Fibroblast of skin of right quadriceps (primary cell): ENCODE results near the gene SLC22A5.
A peak's percentile ranks its signal among the peaks of the same experiment; 100 is the strongest.
"Not testable (repeated sequence)": the region's sequence is repeated elsewhere in the genome, so short reads cannot be mapped to it uniquely, and the experiment has no call there.

Experiments used
- DNase-seq: peaks from one replicate; pipeline ENCODE4 v3.0.0-alpha.2; 2013

SLC22A5 gene

GRCh38 chr5:132388244-132389050 lies 18.9 kb downstream of the SLC22A5 start:
- DNase-seq, result peak; percentile 65

DNA sequence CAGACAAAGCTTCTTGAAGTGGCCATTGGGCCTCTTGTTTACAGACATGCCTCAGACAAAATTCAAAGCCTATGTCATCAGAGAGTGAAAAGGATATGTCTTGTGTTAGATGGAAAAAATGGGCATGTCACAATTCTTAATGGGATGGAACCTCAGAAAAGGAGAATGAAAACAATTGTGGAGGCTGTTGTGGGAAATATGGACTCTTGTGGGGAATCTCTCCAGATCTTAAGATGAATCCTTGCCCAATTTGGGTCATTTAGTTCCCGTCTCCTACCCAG lies 19.5 kb downstream of the SLC22A5 start:
- no peak for DNase-seq

GRCh38 chr5:132389585-132390286 lies 20.2 kb downstream of the SLC22A5 start:
- peak; percentile 100 for DNase-seq

DNA sequence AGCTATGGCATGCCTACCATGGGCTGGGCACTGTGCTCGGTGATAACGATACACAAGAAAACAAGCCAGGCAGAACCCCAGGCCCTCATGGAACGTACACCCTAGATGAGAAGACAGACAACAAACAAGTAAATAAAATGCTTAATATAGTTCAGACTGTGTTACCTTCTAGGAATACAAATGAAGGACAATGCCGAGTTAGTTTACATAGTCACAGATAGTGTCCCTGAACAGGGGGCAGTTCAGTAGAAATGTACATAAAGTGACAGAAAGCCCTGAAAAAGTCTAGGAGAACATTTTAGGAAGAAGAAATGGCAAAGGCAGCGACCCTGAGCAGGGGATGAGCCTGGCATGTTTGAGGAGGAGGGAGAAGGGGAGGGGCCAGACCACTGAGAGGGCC lies 21.7 kb downstream of the SLC22A5 start:
- DNase-seq, result no peak

- DNase-seq, result no peak
Observed at GRCh38 chr5:132391870-132392269, 22.4 kb downstream of the SLC22A5 start.

DNA sequence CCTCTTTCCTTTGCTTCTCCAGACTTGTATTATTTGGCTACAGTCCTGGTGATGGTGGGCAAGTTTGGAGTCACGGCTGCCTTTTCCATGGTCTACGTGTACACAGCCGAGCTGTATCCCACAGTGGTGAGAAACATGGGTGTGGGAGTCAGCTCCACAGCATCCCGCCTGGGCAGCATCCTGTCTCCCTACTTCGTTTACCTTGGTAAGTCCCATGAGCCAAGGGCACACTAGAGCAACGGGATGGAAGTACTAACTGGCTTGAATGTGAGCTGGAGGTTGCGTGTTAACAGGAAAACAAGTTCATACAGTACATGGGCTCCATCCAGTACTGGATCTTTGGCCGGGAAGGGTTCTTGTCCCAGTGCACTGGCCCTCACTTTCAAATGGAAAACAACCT lies 22.9 kb downstream of the SLC22A5 start:
- DNase-seq, result no peak

DNA sequence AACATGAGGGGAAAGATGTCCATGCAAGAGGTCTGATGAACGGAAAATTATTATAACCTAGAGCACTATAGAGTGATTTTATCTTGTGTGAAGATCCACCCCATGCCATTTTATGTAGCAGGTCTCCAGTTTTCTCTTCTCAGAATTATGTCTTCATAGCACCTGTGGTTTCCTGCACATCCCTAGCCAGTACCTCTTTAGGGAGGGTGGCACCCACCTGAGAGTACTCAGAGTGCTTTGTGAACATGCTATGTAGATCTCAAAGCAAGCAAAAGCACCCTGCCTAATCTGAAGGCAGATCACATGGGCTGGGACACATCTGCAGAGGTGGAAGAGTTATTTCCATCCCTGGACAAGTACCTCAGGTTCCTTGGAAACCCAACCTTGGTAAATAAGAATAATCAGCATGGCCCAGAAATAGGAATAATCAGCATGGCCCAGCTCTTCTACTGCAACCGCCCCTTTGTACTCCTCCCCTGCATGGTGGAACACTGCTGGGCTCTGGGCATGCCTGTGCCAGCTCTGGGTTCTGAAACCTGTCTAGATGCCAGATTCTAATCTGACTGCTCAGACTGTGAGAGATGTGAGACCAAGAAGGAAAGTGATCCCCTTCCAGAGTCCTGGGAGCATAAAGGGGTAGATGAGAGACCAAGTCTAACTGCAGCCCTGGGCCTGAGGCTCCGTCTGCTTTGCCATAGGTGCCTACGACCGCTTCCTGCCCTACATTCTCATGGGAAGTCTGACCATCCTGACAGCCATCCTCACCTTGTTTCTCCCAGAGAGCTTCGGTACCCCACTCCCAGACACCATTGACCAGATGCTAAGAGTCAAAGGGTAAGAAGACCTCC lies 23.7 kb downstream of the SLC22A5 start:
- DNase-seq, result no peak

DNA sequence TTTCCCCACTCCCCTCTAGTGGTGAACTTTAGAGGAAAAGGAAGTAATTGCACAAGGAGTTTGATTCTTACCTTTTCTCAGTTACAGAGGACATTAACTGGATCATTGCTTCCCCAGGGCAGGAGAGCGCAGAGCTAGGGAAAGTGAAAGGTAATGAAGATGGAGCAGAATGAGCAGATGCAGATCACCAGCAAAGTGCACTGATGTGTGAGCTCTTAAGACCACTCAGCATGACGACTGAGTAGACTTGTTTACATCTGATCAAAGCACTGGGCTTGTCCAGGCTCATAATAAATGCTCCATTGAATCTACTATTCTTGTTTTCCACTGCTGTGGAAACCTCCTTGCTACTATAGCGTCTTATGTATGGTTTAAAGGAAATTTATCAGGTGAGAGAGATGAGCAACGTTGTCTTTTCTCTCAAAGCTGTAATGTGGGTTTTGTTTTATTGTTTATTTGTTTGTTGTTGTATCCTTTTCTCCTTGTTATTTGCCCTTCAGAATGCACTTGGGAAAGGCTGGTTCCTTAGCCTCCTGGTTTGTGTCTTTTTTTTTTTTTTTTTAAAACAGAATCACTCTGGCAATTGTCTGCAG lies 25.3 kb downstream of the SLC22A5 start:
- no peak for DNase-seq

- no peak for DNase-seq
Observed at GRCh38 chr5:132396589-132397031, 27.1 kb downstream of the SLC22A5 start.

- no peak for DNase-seq
Observed at GRCh38 chr5:132397224-132397623, 27.7 kb downstream of the SLC22A5 start.

DNA sequence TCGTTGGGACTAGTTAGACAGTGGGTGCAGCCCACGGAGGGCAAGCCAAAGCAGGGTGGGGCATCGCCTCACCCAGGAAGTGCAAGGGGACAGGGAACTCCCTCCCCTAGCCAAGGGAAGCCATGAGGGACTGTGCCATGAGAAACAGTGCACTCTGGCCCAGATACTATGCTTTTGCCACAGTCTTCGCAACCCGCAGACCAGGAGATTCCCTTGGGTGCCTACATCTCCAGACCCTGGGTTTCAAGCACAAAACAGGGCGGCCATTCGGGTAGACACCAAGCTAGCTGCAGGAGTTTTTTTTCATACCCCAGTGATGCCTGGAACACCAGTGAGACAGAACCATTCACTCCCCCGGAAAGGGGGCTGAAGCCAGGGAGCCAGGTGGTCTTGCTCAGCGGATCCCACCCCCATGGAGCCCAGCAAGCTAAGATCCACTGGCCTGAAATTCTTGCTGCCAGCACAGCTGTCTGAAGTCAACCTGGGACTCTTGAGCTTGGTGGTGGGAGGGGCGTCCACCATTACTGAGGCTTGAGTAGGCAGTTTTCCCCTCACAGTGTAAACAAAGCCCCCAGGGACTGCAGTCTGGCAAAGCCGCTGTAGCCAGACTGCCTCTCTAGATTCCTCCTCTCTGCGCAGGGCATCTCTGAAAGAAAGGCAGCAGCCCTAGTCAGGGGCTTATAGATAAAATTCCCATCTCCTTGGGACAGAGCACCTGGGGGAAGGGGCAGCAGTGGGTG lies 28.6 kb downstream of the SLC22A5 start:
- not testable (repeated sequence) for DNase-seq

DNA sequence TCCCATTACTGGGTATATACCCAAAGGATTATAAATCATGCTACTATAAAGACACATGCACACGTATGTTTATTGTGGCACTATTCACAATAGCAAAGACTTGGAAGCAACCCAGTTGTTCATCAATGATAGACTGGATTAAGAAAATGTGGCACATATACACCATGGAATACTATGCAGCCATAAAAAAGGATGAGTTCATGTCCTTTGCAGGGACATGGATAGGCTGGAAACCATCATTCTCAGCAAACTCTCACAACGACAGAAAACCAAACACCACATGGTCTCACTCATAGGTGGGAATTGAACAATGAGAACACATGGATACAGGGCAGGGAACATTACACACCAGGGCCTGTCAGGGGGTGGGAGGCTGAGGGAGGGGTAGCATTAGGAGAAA lies 34.5 kb downstream of the SLC22A5 start:
- DNase-seq, result not testable (repeated sequence)

GRCh38 chr5:132405646-132406045 lies 36.1 kb downstream of the SLC22A5 start:
- no peak for DNase-seq

DNA sequence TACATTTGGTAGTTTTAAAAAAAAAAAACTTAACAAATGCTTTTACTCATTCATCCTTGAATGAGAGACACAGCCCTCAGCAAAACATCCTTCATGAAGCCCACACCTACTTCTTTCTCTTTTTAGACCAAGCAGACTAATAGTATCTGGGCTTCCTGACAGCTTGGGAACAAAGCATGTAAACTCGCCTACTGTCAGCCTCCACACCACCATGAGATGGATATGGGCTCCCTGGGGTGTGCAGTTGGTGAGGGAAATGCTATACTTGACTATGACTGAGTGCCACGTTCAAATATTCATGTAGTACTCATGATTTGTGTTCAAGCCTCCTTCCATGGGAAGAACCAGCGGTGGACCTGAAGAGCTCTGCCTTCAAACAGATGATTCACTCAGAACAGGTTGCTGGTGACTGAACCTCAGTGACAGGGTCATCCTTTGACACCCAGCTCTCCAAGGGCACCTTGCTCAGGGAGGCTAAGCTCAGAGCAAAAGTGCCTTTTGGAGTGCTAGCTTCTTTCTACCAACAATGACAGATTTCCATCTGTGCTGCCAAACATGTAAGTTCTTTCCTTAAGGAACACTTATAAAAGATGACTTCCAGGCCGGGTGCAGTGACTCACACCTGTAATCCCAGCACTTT lies 36.8 kb downstream of the SLC22A5 start:
- DNase-seq, result no peak

GRCh38 chr5:132407970-132408369 lies 38.5 kb downstream of the SLC22A5 start:
- no peak for DNase-seq

- no peak for DNase-seq
Observed at GRCh38 chr5:132408456-132408855, 38.9 kb downstream of the SLC22A5 start.

GRCh38 chr5:132408965-132409364 lies 39.5 kb downstream of the SLC22A5 start:
- no peak for DNase-seq

DNA sequence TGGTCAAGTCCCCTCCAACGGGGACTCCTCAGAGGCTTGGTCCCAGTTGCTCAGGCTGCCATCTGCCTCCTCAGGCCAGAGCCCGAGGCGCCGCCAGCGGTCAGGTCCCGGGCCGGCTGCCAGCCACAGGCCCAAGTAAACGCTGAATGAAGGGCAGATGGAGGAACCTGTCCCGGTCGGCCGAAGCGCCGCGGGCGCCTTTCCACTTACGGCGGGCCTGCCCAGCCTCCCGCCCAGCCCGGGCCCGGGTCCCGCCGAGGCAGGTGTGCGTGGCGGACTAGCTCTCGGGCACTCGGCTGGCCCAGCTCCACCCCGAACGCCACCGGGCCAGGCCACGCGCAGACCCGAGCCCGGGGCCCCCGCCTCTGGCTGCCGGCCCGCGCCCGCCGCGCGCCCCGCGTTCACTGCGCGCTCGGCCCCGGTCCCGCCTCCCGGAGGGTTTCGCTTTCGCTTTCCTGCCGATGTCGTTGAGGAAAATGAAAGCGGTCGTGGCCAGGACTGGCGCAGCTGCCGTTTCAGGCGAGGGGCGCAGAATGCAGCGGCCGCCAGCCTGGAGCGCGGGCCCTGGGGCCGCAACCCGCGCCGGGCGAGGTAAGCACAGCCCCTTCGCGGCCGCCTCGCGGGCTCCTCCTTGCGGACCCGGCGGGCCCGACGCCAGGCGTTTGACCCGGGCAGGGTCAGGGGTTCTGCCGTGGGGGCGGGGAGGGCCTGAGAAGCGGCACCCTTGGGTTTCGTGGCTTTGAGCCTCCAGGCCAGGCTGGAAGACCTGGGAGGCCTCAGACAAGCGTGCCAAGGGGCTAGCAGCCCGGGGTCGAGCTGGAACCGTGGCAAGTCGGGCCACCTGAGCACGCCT lies 41.2 kb downstream of the SLC22A5 start:
- DNase-seq, result peak; percentile 66

DNA sequence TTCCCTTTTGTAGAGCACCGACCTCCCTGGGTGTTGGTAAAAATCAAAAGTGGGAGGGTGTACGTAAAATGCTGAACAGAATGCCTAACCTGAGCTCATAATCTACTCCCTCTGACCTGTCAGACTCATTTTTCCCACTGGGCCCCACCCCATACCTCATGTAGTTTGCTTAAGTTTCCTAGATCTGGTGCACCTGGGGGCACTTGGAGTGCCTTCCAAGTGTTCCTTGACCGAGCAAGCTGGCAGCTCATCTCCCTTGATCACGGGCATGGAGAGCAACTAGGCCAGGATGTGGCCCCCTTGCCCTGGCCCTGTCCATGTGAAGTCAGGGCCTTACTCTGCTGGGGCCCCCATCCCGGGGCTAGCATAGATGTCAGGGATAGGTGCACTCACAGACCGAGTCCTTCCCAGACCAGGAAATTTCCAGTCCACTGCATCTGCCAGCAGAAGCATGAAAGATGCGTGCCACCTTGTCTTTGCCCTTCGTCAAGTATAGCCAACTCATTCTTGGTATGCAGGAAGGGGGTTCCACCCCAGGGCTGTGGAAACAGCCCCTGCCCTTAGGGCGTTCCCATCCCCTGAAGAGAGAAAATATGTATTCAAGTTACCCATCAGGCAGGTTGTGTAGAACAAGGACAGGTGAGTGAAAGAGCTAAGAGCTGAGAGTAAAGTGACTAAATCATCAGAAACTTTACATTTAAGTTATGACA lies 41.9 kb downstream of the SLC22A5 start:
- DNase-seq, result no peak

DNA sequence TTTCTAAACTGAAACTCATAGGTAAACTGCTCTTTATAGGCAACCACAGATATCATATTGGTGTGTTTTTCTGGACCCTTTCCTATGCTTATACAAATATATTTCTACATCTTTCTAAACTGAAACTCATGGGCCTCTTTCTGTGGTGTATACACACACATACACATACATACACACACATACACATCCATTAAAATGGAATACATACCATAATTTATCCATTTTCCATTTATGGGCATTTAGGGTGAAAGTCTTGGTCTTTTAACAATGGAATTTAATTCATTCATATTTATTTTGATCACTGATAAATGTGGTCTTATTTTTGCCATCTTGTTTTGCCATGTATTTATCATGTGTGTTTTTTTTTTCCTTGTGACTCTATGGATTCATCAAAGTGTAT lies 44.1 kb downstream of the SLC22A5 start:
- no peak for DNase-seq
